HG03095 (cell line): ENCODE measurements around the gene DENND5B.

Experiments
- ATAC-seq: cut with Tn5 transposase; IDR thresholded peaks from one replicate; pipeline ENCODE4 v1.9.1; 2021; ENCODE audit warnings: moderate library complexity; ENCODE audit not compliant: unreplicated experiment

Gene DENND5B

GRCh38 chr12:31343139-31343538 lies 247.8 kb downstream of the DENND5B start:
- no peak for ATAC-seq

DNA sequence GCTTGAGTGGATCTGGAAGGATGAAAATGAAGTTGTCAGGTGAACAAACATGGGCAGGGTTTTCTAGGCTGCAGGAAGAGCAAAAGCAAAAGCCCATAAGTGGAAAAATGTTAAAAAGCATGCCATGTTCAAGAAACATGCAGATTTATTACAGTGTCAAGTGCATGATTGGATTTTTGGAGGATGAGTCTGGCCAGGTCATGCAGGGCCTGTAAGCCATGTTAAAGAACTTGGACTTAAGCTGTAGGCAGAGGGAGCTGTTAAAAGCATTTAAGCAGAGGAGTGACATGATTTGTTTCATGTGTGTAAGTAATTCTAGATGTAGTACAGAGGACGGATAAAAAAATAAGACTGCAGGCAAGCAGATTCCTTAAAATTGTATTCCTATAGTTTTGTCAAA lies 248.7 kb downstream of the DENND5B start:
- ATAC-seq: no peak

- ATAC-seq: no peak
Measured at GRCh38 chr12:31339831-31340622, 250.9 kb downstream of the DENND5B start.

DNA sequence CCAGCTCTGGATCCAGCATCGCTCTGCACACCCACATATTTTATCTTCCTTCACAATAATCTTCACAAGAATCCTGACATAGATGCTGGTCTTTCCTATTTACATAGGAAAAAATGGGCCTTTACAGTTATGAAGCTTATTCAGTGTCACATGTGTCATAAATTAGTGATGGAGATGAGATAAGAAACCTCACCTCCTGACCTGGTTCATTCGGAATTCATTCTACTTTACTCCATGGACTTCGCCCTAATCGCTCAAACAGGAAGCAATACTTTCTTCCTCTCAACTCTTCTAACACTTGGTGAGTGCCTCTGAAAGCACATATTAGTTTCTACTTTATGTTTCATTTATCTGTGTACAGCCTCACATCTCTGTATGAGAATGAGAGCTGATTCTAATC lies 253.0 kb downstream of the DENND5B start:
- no peak for ATAC-seq
